HG02943 (cell line): ENCODE data around the gene SPTBN4.
"Not testable (repeated sequence)": the region's sequence is repeated elsewhere in the genome, so short reads cannot be mapped to it uniquely, and the experiment has no call there.

Experiments
- ATAC-seq: cut with Tn5 transposase; IDR thresholded peaks from one replicate; pipeline ENCODE4 v1.9.1; 2021; ENCODE audit warnings: mild to moderate bottlenecking, low read depth, moderate library complexity; ENCODE audit not compliant: unreplicated experiment

Gene SPTBN4

DNA sequence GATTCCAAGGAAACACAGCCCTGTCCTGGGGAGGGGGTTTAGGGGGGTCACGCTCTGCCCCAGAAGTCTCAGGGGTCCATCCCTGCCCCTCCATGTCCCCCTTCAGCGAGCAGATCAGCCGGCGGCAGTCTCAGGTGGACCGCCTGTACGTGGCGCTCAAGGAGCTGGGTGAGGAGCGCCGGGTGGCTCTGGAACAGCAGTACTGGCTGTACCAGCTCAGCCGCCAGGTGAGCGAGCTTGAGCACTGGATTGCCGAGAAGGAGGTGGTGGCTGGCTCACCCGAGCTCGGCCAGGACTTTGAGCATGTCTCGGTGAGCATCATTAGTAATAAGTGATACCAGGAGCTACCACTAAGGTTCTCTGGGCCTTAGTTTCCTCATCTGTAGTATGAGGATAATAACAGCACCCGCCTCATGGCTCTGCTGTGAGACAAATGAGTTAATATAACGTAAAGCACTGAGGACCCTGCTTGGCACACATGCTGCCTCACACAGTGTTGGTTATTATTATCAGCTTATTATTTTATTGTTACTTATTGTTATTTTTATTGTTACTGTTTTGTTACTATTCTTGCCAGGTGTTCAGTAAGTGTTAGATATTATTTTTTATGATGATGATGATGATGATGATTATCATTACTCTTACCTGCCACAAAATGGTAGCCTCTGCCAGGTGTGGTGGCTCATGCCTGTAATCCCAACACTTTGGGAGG, 89.3 kb downstream of the SPTBN4 start:
- no peak for ATAC-seq

DNA sequence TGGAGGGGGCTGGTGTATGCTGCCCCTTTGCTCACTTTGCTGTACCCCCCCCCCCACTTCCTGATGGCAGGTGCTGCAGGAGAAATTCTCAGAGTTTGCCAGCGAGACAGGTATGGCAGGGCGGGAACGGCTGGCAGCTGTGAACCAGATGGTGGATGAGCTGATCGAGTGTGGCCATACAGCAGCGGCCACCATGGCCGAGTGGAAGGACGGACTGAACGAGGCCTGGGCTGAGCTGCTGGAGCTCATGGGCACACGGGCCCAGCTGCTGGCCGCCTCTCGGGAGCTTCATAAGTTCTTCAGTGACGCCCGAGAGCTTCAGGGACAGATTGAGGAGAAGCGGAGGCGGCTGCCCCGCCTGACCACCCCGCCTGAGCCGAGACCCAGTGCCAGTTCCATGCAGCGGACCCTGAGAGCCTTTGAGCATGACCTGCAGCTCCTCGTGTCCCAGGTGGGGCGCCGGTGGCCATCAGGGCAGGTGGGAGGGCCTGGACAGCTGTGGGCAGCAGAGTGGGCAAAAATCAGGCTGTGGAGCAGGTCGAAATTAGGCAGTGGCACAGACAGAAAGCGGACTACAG, 90.2 kb downstream of the SPTBN4 start:
- no peak for ATAC-seq

DNA sequence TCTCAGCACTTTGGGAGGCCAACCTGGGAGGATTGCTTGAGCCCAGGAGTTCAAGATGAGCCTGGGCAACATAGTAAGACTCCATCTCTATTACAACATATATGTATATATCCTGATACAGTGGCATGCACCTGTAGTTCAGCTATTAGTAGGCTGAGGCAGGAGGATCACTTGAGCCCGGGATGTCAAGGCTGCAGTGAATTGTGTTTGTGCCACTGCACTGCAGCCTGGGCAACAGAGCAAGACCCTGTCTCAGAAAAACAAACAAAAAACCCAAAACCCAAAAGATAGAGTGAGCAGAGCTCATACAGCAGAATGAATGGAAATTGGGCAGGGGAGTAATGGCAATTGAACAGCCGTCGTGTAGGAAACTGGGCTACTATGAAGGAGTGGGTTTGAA, 92.6 kb downstream of the SPTBN4 start:
- ATAC-seq, result no peak

DNA sequence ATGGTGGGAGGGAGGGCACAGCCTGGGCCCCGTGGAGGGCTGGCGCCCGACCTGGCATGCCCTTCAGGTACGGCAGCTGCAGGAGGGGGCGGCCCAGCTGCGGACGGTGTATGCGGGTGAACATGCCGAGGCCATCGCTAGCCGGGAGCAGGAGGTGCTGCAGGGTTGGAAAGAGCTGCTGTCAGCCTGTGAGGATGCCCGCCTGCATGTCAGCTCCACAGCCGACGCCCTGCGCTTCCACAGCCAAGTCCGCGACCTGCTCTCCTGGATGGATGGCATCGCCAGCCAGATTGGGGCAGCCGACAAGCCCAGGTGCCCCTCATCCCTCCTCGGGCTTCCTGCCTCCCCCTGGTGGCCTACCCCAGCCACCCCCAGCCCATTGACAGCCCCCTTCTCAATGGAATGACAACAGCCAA, 93.3 kb downstream of the SPTBN4 start:
- ATAC-seq, result no peak

DNA sequence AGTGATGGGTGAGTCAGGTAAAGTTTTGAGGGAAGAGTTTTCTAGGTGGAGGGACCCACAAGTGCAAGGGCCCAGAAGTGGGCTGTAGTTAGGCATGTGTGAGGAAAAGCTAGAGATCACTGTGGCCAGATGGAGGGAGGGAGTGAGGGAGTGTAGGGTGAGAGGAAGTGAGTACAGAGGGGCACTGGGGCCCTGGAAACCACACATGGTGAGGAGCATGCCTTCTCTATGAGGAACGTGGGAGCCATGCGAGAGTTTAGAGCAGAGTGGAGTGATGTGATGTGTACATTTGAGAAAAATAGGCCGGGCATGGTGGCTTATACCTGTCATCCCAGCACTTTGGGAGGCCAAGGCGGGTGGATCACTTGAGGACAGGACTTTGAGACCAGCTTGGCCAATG, 95.1 kb downstream of the SPTBN4 start:
- no peak for ATAC-seq

DNA sequence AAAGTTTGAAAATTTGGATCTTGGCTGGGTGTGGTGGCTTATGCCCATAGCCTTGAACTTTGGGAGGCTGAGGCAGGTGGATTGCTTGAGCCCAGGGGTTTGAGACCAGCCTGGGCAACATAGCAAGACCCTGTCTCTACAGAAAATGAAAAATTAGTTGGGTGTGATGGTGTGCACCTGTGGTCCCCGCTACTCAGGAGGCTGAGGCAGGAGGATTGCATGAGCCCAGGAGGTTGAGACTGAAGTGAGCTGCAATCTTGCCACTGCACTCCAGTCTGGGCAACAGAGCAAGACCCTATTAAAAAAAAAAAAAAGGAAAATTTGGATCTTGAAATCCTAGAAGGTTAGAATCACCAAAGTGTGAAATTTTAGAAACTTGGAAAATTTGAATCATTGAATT, 97.7 kb downstream of the SPTBN4 start:
- ATAC-seq, result not testable (repeated sequence)

DNA sequence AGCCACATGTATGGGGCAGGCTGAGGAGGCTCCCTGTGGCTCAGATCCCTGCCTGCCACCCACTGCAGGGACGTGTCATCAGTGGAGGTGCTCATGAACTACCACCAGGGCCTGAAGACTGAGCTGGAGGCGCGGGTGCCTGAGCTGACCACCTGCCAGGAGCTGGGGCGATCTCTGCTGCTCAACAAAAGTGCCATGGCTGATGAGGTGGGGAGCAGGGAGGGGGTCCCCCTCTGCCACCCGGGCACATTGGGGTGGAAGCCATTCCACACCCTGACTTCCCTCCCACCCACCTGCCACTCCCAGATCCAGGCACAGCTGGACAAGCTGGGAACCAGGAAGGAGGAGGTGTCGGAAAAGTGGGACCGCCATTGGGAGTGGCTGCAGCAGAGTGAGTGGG, 98.6 kb downstream of the SPTBN4 start:
- no peak for ATAC-seq

DNA sequence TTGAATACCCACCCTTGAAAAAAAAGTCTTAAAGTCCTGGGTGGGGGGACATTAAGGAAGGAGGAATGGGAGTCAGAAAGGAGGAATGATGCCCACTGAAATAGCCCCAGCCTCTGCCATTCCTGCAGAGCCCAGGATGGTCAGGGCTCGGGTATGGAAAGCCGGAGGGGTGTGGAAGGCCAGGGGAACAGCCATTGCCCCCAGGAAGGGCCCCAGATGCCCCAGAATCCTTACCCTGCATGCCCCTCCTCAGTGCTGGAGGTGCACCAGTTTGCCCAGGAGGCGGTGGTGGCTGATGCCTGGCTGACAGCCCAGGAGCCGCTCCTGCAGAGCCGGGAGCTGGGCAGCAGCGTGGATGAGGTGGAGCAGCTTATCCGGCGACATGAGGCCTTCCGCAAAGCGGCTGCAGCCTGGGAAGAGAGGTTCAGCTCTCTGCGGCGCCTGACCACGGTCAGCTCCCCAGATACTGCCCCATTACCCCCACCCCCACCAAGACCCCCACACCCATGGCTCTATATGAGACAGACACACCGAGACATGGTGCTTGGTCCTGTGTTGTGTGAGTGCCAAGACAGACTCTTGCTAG, 99.2 kb downstream of the SPTBN4 start:
- ATAC-seq, result no peak

DNA sequence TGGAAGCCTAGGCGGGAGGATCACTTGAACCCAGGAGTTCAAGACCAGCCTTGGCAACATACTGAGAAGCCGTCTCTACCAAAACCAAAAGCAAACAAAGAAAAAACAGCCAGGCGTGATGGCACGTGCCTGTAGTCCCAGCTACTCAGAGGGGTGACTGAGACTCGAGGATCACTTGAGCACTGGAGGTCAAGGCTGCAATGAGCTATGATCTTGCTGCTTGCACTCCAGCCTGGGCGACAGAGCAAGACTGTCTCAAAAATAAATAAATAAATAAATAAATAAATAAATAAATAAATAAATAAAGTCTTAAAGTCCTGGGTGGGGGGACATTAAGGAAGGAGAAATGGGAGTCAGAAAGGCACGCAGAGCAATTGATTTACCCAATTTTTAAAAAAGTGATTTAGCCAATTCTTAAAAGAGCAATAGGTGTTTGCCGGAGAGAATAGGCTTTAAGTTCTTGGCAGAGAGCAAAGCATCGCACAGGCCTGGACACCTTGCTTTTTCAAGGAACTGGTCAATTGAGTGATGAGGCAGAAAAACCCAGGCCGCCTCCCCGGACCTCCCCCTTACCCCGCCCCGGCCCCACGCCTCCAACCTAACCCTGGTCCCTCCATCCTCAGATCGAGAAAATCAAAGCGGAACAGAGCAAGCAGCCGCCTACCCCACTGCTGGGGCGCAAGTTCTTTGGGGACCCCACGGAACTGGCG, 100.4 kb downstream of the SPTBN4 start:
- ATAC-seq, result no peak

DNA sequence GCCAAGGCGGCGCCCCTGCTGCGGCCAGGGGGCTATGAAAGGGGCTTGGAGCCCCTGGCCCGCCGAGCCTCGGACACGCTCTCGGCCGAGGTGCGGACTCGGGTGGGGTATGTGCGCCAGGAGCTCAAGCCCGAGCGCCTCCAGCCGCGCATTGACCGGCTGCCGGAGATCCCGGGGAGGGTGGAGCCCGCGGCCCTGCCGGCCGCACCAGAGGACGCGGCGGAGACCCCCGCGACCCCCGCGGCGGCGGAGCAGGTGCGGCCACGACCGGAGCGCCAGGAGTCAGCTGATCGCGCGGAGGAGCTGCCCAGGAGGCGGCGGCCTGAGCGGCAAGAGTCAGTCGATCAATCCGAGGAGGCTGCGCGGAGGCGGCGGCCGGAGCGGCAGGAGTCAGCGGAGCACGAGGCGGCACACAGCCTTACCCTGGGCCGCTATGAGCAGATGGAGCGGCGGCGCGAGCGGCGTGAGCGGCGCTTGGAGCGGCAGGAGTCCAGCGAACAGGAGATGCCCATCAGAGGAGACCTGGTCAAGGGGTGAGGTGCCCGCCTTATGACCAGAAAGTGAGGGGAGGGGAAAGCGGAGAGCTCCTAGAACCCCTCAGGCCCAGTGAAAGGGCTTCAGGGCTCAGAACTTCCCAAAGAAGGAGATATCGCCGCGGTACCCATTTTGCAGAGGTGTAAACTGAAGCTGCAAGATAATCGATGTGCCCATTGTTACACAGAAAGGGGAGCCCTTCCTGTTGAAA, 101.1 kb downstream of the SPTBN4 start:
- no peak for ATAC-seq

DNA sequence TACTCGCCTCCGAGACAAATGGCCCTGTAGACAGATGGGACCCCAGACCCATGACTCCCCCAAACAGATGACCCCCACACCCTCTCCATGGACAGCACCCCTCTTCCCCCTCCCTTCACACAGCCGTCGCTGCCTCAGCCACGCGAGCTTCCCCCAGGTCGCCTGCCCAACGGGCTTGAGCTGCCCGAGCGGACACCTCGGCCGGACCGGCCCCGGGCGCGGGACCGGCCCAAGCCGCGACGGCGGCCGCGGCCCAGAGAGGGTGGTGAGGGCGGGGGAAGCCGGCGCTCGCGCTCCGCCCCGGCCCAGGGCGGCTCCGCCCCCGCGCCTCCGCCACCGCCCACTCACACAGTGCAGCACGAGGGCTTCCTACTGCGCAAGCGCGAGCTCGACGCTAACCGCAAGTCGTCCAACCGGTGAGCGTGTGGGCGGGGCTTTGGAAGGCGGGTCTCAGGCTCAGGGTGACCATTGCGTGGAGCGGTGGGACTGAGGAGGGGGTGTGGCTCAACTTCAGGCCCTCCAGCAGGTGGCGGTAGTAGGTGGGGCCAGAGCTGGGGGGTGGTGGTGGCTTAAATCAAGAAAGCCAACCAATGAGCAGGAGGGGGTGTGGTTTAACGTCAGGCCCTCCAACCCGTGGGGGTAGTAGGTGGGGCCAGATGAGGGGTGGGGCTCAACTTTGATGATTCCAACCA, 103.7 kb downstream of the SPTBN4 start:
- ATAC-seq, result peak; percentile 88

DNA sequence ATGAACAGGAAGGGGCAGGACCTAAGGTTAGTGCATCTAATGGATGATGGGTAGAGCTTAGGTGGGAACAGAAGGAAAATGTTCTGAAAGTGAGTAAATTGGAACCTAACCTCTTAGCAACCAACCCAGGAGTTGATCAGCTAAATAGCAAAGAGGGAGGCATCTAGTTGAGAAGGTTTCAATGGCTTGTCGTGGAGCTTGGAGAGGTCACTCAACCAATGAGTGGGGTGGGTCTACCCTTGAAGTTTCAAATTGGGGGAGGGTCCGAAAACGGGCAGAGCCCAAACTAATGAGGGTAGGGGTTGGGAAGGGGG, 104.2 kb downstream of the SPTBN4 start:
- ATAC-seq, result no peak

DNA sequence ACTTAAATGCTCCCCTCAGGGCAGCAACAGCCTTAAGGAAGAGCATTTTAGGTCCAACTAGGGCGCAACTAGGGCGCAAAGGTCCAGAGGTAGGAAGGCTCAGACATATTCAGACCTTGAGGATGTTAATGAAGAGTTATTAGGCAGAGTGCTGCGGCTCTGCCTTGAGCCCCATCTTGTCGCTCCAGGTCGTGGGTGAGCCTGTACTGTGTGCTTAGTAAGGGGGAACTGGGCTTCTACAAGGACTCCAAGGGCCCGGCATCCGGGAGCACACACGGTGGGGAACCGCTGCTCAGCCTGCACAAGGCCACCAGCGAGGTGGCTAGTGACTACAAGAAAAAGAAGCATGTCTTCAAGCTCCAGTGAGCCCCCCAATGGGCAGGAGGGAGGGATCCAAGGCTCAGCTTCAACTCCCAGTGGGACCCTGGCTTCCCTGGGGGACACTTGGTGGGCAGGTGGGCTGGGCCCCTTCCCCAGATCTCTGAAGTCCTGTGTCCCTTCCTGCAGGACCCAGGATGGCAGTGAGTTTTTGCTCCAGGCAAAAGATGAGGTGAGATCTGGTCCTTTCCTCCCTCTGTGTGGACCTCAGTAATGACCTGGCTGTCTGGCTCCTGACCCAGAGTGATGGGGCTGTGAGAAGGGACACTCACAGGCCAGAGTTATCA, 105.2 kb downstream of the SPTBN4 start:
- ATAC-seq, result no peak

DNA sequence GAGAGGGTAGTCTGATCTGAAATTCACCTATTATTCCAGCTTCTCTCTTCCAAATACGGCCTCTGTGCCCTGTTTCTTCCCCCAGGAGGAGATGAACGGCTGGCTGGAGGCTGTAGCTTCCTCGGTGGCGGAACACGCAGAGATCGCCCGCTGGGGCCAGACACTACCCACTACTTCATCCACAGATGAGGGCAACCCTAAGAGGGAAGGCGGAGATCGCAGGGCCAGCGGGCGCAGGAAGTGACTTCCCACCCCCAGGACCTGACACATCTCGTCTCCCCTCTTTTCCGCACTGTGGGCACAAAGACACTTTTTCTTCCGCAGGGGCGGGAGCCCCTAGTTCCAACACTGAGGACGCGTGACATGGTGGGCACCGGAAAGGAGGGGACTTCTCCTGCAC, 108.5 kb downstream of the SPTBN4 start:
- ATAC-seq, result no peak

DNA sequence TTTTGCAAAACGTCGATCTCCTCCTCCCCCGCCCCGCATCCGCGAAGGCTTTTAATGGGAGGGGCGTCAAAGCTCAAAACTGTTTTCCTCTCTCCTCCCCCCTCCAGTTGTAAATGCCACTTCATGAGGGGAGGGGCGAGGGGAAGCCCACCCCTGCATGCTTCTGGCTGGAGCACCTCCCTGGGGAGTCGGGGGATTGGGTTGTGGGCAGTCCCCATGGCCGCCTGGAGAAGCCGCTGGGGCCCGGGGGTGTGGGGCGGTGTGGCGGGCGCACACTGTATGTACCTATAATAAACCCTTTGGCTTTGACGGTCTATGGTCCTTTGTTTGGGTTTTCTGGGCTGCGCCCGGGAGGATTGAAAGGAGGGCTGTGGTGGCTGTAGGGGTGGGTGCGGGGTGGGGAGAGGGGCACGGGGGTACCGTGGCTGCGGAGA, 109.4 kb downstream of the SPTBN4 start:
- peak; percentile 29 for ATAC-seq

DNA sequence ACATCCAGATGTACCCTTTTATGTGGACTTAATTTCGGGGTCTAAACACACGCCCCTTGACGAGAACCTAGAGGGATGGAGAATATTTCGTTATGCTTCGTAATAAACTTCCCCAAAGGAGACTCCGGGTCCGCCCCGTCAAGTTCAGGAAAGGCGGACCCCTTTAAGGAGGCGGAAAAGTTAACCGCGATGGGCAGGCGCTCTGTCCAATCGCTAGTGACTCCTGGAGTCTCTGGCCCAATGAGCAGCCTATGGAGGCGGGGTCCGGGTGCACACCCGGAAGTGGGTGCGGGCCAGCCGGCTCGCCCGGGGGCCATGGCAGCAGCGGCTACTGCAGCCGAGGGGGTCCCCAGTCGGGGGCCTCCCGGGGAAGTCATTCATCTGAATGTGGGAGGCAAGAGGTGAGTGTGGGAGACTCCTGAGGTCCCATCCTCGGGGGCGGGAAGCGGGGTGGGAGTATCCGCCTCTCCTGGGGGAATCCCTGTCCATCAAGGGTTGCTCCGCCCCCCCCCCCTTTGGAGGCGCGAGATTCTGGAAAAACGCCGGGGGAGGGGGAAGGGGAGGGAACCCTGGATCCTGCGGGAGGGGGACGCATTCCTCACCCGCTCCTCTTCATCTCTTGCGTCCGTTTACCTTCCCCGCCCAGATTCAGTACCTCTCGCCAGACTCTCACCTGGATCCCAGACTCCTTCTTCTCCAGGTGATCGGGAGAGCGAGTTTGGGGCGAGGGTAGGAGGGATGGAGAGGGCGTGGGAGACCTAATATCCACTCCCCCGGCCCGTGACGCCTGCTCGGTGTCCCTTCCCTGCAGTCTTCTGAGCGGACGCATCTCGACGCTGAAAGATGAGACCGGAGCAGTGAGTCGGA, 110.0 kb downstream of the SPTBN4 start, which contains the start of gene SHKBP1:
Gene SHKBP1 (plus strand): TSS at position 289 of the 867 bp plus-strand sequence. CDS start 27 bp downstream, at position 316.
- peak; percentile 96 for ATAC-seq

DNA sequence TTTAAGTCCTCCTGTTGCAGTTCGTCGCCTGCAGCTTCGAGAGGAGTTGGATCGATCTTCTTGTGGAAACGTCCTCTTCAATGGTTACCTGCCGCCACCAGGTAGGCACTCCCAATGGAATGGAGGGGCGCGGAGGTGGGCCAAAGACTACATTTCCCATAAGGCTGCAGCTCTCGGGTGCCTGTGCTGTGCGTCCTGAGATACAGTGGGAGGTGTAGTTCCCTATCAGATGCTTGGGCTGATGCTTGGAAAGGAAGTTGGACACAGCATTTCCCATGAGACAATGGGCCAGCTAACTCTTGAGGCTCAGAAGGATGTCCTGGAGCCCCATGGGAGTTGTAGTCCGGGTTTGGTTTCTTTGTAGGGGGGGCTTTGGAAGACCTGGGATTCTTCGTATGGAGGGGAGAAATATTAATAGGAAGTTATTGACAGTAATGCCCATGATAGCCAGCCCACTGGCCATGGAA, 111.7 kb downstream of the SPTBN4 start:
- ATAC-seq, result no peak

DNA sequence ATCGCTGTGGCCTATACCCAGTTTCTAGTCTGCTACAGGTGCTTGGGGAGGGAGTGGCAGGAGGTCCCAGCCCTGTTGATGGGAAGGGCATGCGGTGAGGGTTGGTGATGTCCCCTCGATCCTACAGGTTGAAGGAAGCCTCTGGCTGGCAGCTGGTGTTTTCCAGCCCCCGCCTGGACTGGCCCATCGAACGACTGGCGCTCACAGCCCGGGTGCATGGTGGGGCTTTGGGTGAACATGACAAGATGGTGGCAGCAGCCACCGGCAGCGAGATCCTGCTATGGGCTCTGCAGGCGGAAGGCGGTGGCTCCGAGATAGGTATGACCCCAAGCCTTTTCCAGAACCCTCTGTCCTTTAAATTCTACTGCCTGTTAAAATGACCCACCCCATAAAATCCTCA, 113.8 kb downstream of the SPTBN4 start:
- no peak for ATAC-seq

DNA sequence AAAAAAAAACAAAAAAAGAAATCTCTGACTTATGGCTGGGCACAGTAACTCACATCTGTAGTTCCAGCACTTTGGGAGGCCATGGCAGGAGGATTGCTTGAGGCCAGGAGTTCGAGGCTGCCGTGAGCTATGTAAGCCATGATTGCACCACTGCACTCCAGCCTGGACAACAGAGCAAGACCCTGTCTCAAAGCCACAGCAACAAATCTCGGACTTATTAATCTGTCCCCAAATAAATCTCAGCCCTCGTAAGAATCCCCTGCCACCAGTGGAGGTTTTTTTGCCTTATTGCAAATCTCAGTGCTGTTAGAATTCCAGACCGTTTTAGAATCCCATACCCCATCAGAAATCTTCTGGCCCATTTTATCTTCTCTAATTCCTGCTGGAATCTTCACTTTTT, 114.7 kb downstream of the SPTBN4 start:
- no peak for ATAC-seq
